Body of pancreas (tissue), 4 donors: ENCODE measurements around the gene ZNF668. TPM values are rescaled to one million over a fixed set of nuclear protein-coding genes. Genes with fewer than 3 reads are reported as not detected.

Experiments
- ATAC-seq: fragments of 150-250 bp; one replicate; pipeline ENCODE4 v1.9.1; 2016
- DNase-seq, 4 donors: peaks; one replicate each; pipeline ENCODE4 v3.0.0-alpha.2; 2019
- H3K27ac ChIP-seq, 4 donors: fragments of 200-600 bp; sonication (generic); 1 replicate in 3 of 4; 2 replicates in 1 of 4; pipeline versions ENCODE4 v1.5.1 to v1.6.1; 2016 to 2019; ENCODE audit warnings: mild to moderate bottlenecking in 1 of 4, mixed read lengths in 1 of 4, moderate library complexity in 1 of 4
- H3K27me3 ChIP-seq, 2 donors: fragments of 200-600 bp; sonication (generic); one replicate each; pipeline ENCODE4 v1.6.0; 2016; ENCODE audit warnings: mild to moderate bottlenecking in 1 of 2
- H3K36me3 ChIP-seq, 2 donors: fragments of 200-600 bp; sonication (generic); replicated peaks in 1 of 2; 2 replicates each; pipeline ENCODE4 v1.5.1; 2016; ENCODE audit warnings: low read depth in 2 of 2; ENCODE audit not compliant: insufficient read depth in 1 of 2
- H3K4me1 ChIP-seq: fragments of 200-600 bp; sonication (generic); one replicate; pipeline ENCODE4 v1.6.0; 2016
- H3K4me3 ChIP-seq, 2 donors: fragments of 200-600 bp; sonication (generic); 1 replicate in 1 of 2; 2 replicates in 1 of 2; pipeline ENCODE4 v1.5.1; 2016 to 2019
- H3K9me3 ChIP-seq, 3 donors: fragments of 200-600 bp; sonication (generic); 1 replicate in 2 of 3; 2 replicates in 1 of 3; pipeline ENCODE4 v1.5.1; 2016
- POLR2A ChIP-seq, 3 donors: fragments of 450-650 bp; IDR thresholded peaks; one replicate each; pipeline ENCODE4 v1.6.1; 2016; ENCODE audit warnings: antibody characterized with exemption in 3 of 3, mild to moderate bottlenecking in 2 of 3
- WGBS, 2 donors: methylation state at CpG; one replicate each; pipeline ENCODE4 v1.1.5; 2017; 5-methylcytosine and 5-hydroxymethylcytosine counted together
- intact Hi-C: fragments of 100-400 bp; cut with DNase I; formaldehyde crosslinking; loops from one replicate; pipeline ENCODE4 v1.15.1; 2023
- total RNA-seq, 2 donors: library from RNA; depleted of rRNA; stranded (reverse); fragments of >200 nt; gene quantifications; one replicate each; pipeline ENCODE4 v1.1.0, GENCODE V29; 2016
- TF ChIP-seq, protein P1 (sequence below), 7 experiments: fragments of 450-650 bp in 4 of 7; fragments of 200-600 bp in 3 of 7; sonication (generic) in 3 of 7; IDR thresholded peaks; one replicate each; pipeline ENCODE4 v1.5.1; 2016 to 2019; ENCODE audit warnings: antibody characterized with exemption in 7 of 7

Gene ZNF668
- total RNA-seq, 2 donors from 2014 or later, result 2.9 to 15.2 TPM

DNA sequence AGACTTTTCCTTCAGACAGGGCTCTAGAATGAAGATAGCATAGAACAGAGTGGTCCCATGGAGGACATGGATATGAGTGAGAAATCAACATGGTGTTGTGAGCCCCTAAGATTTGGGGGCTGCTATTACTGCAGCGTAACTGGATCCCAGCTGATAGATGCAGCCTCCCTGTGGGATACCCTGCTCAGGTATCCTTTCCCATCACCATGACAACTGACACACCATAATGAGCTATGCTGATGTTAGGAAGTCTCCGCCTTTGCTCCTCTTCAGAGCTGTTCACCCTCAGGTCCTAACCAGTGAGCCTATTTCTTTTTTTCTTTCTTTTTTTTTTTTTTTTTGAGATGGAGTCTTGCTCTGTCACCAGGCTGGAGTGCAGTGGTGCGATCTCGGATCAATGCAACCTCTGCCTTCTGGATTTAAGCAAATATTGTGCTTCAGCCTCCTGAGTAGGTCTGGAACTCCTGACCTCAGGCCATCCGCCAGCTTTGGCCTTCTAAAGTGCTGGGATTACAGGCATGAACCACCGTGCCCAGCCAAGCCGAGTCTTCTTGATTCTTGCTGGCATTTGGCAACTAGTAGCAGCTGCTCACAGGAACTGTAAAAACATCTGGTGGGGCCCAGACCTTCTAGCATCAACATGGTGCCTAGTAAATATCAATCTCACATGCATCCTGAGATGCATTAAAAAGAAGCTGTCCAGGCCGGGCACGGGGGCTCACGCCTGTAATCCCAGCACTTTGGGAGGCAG is 23.6 kb downstream of the ZNF668 start:
- no peak overlapping the region for H3K27ac ChIP-seq
- H3K27me3 ChIP-seq, result no peaks in the 10 kb centered on the region
- TF ChIP-seq POLR2A (IDR thresholded peaks at IDR 0.05), result no peak
- TF ChIP-seq, protein P1, sequence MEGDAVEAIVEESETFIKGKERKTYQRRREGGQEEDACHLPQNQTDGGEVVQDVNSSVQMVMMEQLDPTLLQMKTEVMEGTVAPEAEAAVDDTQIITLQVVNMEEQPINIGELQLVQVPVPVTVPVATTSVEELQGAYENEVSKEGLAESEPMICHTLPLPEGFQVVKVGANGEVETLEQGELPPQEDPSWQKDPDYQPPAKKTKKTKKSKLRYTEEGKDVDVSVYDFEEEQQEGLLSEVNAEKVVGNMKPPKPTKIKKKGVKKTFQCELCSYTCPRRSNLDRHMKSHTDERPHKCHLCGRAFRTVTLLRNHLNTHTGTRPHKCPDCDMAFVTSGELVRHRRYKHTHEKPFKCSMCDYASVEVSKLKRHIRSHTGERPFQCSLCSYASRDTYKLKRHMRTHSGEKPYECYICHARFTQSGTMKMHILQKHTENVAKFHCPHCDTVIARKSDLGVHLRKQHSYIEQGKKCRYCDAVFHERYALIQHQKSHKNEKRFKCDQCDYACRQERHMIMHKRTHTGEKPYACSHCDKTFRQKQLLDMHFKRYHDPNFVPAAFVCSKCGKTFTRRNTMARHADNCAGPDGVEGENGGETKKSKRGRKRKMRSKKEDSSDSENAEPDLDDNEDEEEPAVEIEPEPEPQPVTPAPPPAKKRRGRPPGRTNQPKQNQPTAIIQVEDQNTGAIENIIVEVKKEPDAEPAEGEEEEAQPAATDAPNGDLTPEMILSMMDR (IDR thresholded peaks at IDR 0.05), result no peak
- H3K9me3 ChIP-seq, result no peaks in the 10 kb centered on the region
- intact Hi-C loops, result no loop called here
- WGBS, 2 donors, result 77 to 88% methylated on average over 8 to 10 of the region's 10 CpGs
- no peak for DNase-seq
- no peak overlapping the region for H3K4me3 ChIP-seq
- H3K4me1 ChIP-seq, result no peaks in the 10 kb centered on the region
- H3K36me3 ChIP-seq, result no peaks in the 10 kb centered on the region
- no peak for ATAC-seq

DNA sequence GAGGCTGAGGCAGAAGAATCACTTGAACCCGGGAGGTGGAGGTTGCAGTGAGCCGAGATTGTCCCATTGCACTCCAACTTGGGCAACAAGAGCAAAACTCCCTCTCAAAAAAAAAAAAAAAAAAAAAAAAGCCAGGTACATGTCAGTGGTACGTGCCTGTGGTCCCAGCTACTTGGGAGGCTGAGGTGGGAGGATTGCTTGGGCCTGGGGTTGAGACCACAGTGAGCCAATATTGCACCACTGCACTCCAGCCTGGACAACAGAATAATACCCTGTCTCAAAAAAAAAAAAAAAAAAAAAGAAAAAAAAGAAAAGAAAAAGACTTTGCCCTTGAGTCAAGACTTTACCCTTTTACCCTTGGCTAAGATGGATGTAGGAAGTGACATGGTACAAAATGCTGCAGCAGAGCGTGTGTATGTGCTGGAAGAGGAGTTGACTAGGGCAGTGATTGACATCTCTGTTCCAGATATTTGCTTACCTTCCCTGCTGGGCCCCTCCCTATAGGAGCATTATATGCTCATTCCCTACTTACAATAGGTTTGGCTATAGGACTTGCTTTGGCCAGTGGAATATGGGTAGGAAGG is 30.1 kb downstream of the ZNF668 start:
- ATAC-seq (no peak), DNase-seq (no peak)
- TF ChIP-seq POLR2A (IDR thresholded peaks at IDR 0.05), result no peak
- TF ChIP-seq, protein P1 (IDR thresholded peaks at IDR 0.05), result no peak
- 75 to 83% methylated on average over 2 to 4 of the region's 4 CpGs for WGBS, 2 donors
- Histone ChIP-seq H3K27me3 (no peaks in the 10 kb centered on the region), H3K4me1 (peaks cover 9% of the 10 kb centered on the region), H3K36me3 (peaks cover 6 to 8% of the 10 kb centered on the region in 2 donors), H3K27ac (no peak overlapping the region), H3K4me3 (no peak overlapping the region), H3K9me3 (no peaks in the 10 kb centered on the region)
- intact Hi-C loops, result no loop called here

GRCh38 chr16:31043352-31043751 is 30.7 kb downstream of the ZNF668 start:
- peaks cover 6 to 12% of the 10 kb centered on the region in 2 donors for H3K36me3 ChIP-seq

GRCh38 chr16:31042866-31043265 is 31.2 kb downstream of the ZNF668 start:
- ATAC-seq (no peak), DNase-seq (no peak)
- Histone ChIP-seq H3K27ac (no peak overlapping the region), H3K4me3 (no peak overlapping the region), H3K4me1 (peaks cover 9% of the 10 kb centered on the region), H3K9me3 (no peaks in the 10 kb centered on the region), H3K27me3 (no peaks in the 10 kb centered on the region), H3K36me3 (peaks cover 6 to 15% of the 10 kb centered on the region in 2 donors)
- 77% methylated on average over 9 of the region's 10 CpGs; no CpG with 5 or more reads in 1 of the 2 donors for WGBS, 2 donors
- intact Hi-C loops, result no loop called here
- TF ChIP-seq, protein P1 (IDR thresholded peaks at IDR 0.05), result no peak
- TF ChIP-seq POLR2A (IDR thresholded peaks at IDR 0.05), result no peak

More at GRCh38 chr16:31043352-31043751, 30.7 kb downstream of the ZNF668 start:
- TF ChIP-seq, protein P1 (IDR thresholded peaks at IDR 0.05), result no peak
- TF ChIP-seq POLR2A (IDR thresholded peaks at IDR 0.05), result no peak
- Histone ChIP-seq H3K9me3 (no peaks in the 10 kb centered on the region), H3K27me3 (no peaks in the 10 kb centered on the region), H3K4me3 (no peak overlapping the region), H3K4me1 (peaks cover 9% of the 10 kb centered on the region), H3K27ac (no peak overlapping the region)
- 84 to 90% methylated on average over 1 of the region's 1 CpG for WGBS, 2 donors
- ATAC-seq (no peak), DNase-seq (no peak)
- intact Hi-C loops, result no loop called here
